IPS-20b (cell line): ENCODE measurements around the gene REXO2.
A peak's percentile ranks its signal among the peaks of the same experiment; 100 is the strongest.

Source experiments
- H3K27ac ChIP-seq: one replicate; pipeline ENCODE4 v1.5.1; 2013; ENCODE audit warnings: low read length
- H3K27me3 ChIP-seq: 2 replicates; pipeline ENCODE4 v1.6.1; 2013; ENCODE audit warnings: mild to moderate bottlenecking, low read length, inconsistent platforms; ENCODE audit not compliant: insufficient read depth
- H3K36me3 ChIP-seq: 2 replicates; pipeline ENCODE4 v1.6.1; 2013; ENCODE audit warnings: low read depth, mild to moderate bottlenecking, inconsistent platforms, low read length, moderate library complexity; ENCODE audit not compliant: insufficient read depth
- H3K4me1 ChIP-seq: 2 replicates; pipeline ENCODE4 v1.6.1; 2013; ENCODE audit warnings: mild to moderate bottlenecking, control low read depth, inconsistent platforms, low read length, moderate library complexity; ENCODE audit not compliant: insufficient read depth
- H3K4me3 ChIP-seq: 2 replicates; pipeline ENCODE4 v1.5.1; 2013; ENCODE audit warnings: mild to moderate bottlenecking, low read length, inconsistent platforms
- H3K9ac ChIP-seq: 2 replicates; pipeline ENCODE4 v1.6.1; 2013; ENCODE audit warnings: low read depth, mild to moderate bottlenecking, inconsistent platforms, low read length, moderate library complexity
- H3K9me3 ChIP-seq: 2 replicates; pipeline ENCODE4 v1.6.1; 2013; ENCODE audit warnings: mild to moderate bottlenecking, low read depth, low read length, inconsistent platforms; ENCODE audit not compliant: insufficient read depth

Gene REXO2

GRCh38 chr11:114447444-114447843, 8.2 kb downstream of the REXO2 start:
- no peak overlapping the region for H3K27ac ChIP-seq
- H3K4me3 ChIP-seq: no peak overlapping the region
- no peaks in the 10 kb centered on the region for H3K27me3 ChIP-seq
- peaks cover 78% of the 10 kb centered on the region for H3K36me3 ChIP-seq
- no peak overlapping the region for H3K9ac ChIP-seq
- H3K4me1 ChIP-seq: no peaks in the 10 kb centered on the region
- no peaks in the 10 kb centered on the region for H3K9me3 ChIP-seq

- Histone ChIP-seq H3K36me3 (peaks cover 82% of the 10 kb centered on the region), H3K27me3 (no peaks in the 10 kb centered on the region), H3K27ac (no peak overlapping the region), H3K4me3 (no peak overlapping the region), H3K4me1 (no peaks in the 10 kb centered on the region), H3K9me3 (no peaks in the 10 kb centered on the region), H3K9ac (no peak overlapping the region)
Observed at GRCh38 chr11:114447892-114448291, 8.6 kb downstream of the REXO2 start.

GRCh38 chr11:114448749-114449482, 9.6 kb downstream of the REXO2 start:
- H3K27me3 ChIP-seq: no peaks in the 10 kb centered on the region
- no peaks in the 10 kb centered on the region for H3K9me3 ChIP-seq
- H3K9ac ChIP-seq: no peak overlapping the region
- H3K27ac ChIP-seq: no peak overlapping the region
- no peaks in the 10 kb centered on the region for H3K4me1 ChIP-seq
- H3K4me3 ChIP-seq: no peak overlapping the region
- peaks cover 85% of the 10 kb centered on the region for H3K36me3 ChIP-seq

GRCh38 chr11:114449845-114450244, 10.6 kb downstream of the REXO2 start:
- no peaks in the 10 kb centered on the region for H3K4me1 ChIP-seq
- peaks cover 77% of the 10 kb centered on the region for H3K36me3 ChIP-seq
- no peak overlapping the region for H3K27ac ChIP-seq
- H3K4me3 ChIP-seq: no peak overlapping the region
- H3K9me3 ChIP-seq: no peaks in the 10 kb centered on the region
- H3K27me3 ChIP-seq: no peaks in the 10 kb centered on the region
- no peak overlapping the region for H3K9ac ChIP-seq

GRCh38 chr11:114452399-114452798, 13.1 kb downstream of the REXO2 start:
- no peaks in the 10 kb centered on the region for H3K9me3 ChIP-seq
- H3K9ac ChIP-seq: no peak overlapping the region
- peaks cover 12% of the 10 kb centered on the region; the same call in 1 of the 2 replicates for H3K4me1 ChIP-seq
- no peak overlapping the region for H3K27ac ChIP-seq
- H3K27me3 ChIP-seq: no peaks in the 10 kb centered on the region
- H3K36me3 ChIP-seq: peaks cover 58% of the 10 kb centered on the region
- no peak overlapping the region for H3K4me3 ChIP-seq

GRCh38 chr11:114463999-114464398, 24.7 kb downstream of the REXO2 start:
- H3K9me3 ChIP-seq: no peaks in the 10 kb centered on the region

GRCh38 chr11:114466742-114467141, 27.5 kb downstream of the REXO2 start:
- H3K4me3 ChIP-seq: no peak overlapping the region

More at GRCh38 chr11:114463999-114464398, 24.7 kb downstream of the REXO2 start:
- H3K9ac ChIP-seq: no peak overlapping the region
- H3K27me3 ChIP-seq: no peaks in the 10 kb centered on the region
- no peak overlapping the region for H3K4me3 ChIP-seq
- no peaks in the 10 kb centered on the region for H3K36me3 ChIP-seq
- H3K27ac ChIP-seq: no peak overlapping the region
- no peaks in the 10 kb centered on the region for H3K4me1 ChIP-seq

GRCh38 chr11:114472661-114473060, 33.4 kb downstream of the REXO2 start:
- Histone ChIP-seq H3K4me1 (peaks cover 6% of the 10 kb centered on the region; the same call in 1 of the 2 replicates), H3K9me3 (no peaks in the 10 kb centered on the region), H3K27ac (no peak overlapping the region), H3K4me3 (no peak overlapping the region), H3K27me3 (no peaks in the 10 kb centered on the region), H3K9ac (no peak overlapping the region), H3K36me3 (no peaks in the 10 kb centered on the region)

More at GRCh38 chr11:114466742-114467141, 27.5 kb downstream of the REXO2 start:
- Histone ChIP-seq H3K9ac (no peak overlapping the region), H3K36me3 (no peaks in the 10 kb centered on the region), H3K27ac (no peak overlapping the region), H3K27me3 (no peaks in the 10 kb centered on the region), H3K4me1 (no peaks in the 10 kb centered on the region), H3K9me3 (no peaks in the 10 kb centered on the region)

GRCh38 chr11:114478001-114478410, 38.7 kb downstream of the REXO2 start:
- H3K27ac ChIP-seq: peak overlapping the region; percentile 73

GRCh38 chr11:114478768-114479167, 39.5 kb downstream of the REXO2 start:
- H3K27ac ChIP-seq: peak overlapping the region; percentile 8
- H3K9ac ChIP-seq: peak overlapping the region; percentile 51
- H3K36me3 ChIP-seq: no peaks in the 10 kb centered on the region
- 0 out of 2 replicates have a peak, but pooled peaks cover 5% of the 10 kb centered on the region for H3K9me3 ChIP-seq
- H3K4me3 ChIP-seq: peak overlapping the region; percentile 61
- no peaks in the 10 kb centered on the region for H3K27me3 ChIP-seq
- peaks cover 49% of the 10 kb centered on the region for H3K4me1 ChIP-seq

More at GRCh38 chr11:114478001-114478410, 38.7 kb downstream of the REXO2 start:
- Histone ChIP-seq H3K4me1 (peaks cover 49% of the 10 kb centered on the region), H3K4me3 (peak overlapping the region; percentile 61), H3K9ac (peak overlapping the region; percentile 57; the same call in 1 of the 2 replicates), H3K27me3 (no peaks in the 10 kb centered on the region), H3K9me3 (0 out of 2 replicates have a peak, but pooled peaks cover 5% of the 10 kb centered on the region), H3K36me3 (no peaks in the 10 kb centered on the region)

- Histone ChIP-seq H3K9me3 (0 out of 2 replicates have a peak, but pooled peaks cover 5% of the 10 kb centered on the region), H3K4me1 (peaks cover 49% of the 10 kb centered on the region), H3K4me3 (no peak overlapping the region), H3K27me3 (no peaks in the 10 kb centered on the region), H3K9ac (no peak overlapping the region; the same call in 1 of the 2 replicates), H3K36me3 (no peaks in the 10 kb centered on the region), H3K27ac (peak overlapping the region; percentile 8)
Observed at GRCh38 chr11:114479331-114479730, 40.1 kb downstream of the REXO2 start.

- H3K4me3 ChIP-seq: 0 out of 2 replicates have a peak overlapping the region, but pooled peaks have one; percentile 5
- H3K9me3 ChIP-seq: 0 out of 2 replicates have a peak, but pooled peaks cover 5% of the 10 kb centered on the region
- H3K27me3 ChIP-seq: no peaks in the 10 kb centered on the region
- H3K27ac ChIP-seq: no peak overlapping the region
- no peaks in the 10 kb centered on the region for H3K36me3 ChIP-seq
- no peak overlapping the region; the same call in 1 of the 2 replicates for H3K9ac ChIP-seq
- peaks cover 49% of the 10 kb centered on the region for H3K4me1 ChIP-seq
Observed at GRCh38 chr11:114482114-114482513, 42.8 kb downstream of the REXO2 start.
